Globus pallidus (tissue), 1 donor: Measurements from ENCODE around the gene NEK8.
A peak's percentile ranks its signal among the peaks of the same experiment; 100 is the strongest.
"Not testable (repeated sequence)": the region's sequence is repeated elsewhere in the genome, so short reads cannot be mapped to it uniquely, and the experiment has no call there.

Experiments used
- DNase-seq: peaks from one replicate; pipeline ENCODE4 v3.0.0-alpha.2; 2015; ENCODE audit warnings: low spot score

NEK8 gene

DNA sequence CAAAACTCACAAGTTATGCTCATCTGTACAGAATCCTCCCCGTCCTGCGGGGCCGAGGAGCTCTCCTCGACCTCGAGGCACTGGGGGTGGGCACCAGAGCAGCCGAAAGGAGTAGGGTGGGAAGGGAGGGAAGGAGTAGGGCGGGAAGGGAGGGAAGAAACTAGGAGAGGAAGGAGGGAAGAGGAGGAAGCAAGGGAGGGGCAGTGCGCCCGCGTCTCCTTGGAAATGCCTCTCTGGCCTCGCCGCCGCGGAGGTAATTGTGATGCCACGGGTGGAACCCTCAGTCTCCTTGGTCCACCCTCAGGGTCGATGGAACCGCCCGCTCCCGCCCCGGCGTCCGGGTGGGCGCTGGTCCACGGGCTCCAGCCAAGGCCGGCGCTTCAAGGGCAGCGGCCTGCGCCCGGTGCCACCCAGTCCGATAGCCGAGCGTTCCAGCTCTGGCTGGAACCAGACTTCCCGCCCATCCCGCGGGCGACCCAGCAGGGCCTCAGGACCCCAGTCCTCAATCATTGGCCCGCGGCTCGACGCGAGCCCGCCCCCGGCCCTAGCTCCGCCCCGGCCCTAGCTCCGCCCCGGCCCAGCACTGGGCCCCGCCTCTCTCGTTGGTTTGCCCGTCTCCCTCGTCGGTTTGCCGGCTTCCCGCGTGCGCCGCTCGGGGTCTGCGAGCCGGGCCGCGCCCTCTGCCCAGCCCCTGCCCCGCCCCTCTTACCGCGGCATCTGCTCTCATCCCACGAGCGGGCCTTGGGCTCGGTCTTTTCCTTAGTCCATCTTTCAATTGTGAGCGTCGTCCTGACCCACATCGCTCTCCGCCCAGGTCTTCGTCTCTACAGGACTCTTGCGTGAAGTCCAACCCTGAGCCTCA is 17.5 kb upstream of the NEK8 start:
- DNase-seq: peak; percentile 80

- DNase-seq: no peak
Observed at GRCh38 chr17:28711723-28712031, 16.9 kb upstream of the NEK8 start, which contains the start of gene PROCA1. Gene PROCA1 (minus strand): TSS chr17:28711888. CDS start chr17:28711660, 228 bp downstream.

GRCh38 chr17:28712032-28712704 is 16.4 kb upstream of the NEK8 start:
- DNase-seq: no peak

DNA sequence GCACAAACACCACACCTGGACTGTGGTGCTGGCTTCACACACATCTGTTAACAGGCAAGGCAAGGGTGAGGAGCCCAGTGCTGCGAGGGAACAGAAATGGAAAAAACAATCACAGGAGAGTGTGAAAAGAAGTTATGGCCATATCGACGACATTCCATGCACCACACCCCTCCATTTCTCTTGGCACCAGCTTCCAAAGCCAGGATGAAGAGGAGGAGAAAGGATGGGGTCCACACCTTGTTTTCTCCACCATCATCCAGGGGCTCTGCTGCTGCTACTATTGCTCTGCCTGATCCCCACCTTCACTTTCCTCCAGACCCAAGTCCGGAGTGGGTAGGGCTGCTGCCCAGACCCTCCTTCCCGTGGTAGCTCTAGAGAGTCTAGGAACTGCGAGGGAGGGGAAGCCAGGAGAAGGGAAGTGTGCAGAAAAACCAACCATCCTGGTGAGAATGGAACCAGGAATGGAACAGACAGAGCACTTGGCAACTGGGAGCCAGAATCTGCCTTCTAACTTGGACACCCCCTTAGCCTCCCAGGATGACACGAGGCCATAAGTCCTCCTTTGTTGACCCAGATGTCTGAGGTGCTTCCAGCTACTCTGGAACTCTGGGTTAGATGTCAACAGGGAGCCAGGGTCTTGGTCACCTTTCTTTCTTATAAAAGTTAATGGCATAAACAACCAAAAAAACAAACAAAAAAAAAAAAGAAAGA is 15.7 kb upstream of the NEK8 start:
- DNase-seq: no peak

DNA sequence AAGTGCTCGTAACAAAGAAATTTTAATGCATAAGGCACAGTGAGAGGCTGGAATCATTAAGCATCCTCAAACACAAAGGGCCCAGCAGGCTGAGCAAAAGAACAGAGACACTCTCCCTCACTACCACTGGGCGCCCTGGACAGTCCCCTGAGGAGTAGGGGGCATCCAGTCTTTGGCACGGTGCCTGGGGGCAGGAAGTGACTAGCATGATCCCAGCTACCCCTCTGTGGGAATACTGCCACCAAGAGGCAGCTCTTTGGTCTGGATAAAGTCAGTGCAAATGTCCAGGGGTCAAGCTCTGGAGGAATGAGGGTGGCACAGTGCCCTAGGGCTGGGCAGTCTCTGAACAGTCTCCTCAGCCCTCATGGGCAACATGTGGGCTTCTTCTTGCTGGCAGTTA is 14.3 kb upstream of the NEK8 start:
- no peak for DNase-seq

- DNase-seq: no peak
Observed at GRCh38 chr17:28715217-28715616, 13.4 kb upstream of the NEK8 start.

DNA sequence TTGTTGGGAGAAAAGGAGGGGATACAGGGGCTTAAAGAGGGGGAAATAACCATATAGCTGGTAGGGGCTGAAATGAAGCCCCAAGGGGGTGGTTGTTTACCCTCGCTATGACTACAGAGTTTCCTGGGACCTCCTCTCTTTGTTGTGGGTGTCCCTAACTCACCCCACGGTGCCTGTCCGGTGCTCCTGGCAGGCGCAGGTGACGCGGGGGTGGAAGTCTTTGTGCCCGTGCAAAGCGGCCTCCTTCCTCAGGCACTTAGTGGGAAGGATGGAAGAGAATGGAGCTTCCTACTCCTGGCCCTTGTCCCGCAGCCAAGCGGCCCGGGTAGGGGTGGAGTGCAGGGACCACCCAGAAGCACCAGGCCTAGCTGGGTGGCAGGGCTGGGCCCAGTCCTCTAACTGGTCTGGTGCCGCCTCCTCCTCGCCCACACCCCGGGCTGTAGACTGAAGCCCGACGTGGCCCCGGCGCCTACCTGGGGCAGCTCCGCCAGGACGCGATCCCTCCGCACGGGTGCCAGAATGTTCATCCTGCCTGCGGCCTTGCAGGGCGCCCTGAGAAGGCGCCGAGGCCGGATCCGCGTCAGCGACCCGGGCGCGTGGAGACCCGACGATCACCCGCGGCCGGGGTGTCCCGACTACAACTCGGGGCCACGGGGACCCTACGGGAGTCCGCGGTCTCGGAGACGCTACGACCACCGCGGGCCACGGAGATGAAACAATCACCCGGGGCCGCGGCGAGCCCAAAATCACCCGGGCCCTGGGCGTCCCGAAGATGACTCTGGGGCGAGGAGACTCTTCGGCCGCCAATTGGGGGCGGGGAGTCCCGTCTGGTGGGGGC is 11.6 kb upstream of the NEK8 start:
- no peak for DNase-seq

DNA sequence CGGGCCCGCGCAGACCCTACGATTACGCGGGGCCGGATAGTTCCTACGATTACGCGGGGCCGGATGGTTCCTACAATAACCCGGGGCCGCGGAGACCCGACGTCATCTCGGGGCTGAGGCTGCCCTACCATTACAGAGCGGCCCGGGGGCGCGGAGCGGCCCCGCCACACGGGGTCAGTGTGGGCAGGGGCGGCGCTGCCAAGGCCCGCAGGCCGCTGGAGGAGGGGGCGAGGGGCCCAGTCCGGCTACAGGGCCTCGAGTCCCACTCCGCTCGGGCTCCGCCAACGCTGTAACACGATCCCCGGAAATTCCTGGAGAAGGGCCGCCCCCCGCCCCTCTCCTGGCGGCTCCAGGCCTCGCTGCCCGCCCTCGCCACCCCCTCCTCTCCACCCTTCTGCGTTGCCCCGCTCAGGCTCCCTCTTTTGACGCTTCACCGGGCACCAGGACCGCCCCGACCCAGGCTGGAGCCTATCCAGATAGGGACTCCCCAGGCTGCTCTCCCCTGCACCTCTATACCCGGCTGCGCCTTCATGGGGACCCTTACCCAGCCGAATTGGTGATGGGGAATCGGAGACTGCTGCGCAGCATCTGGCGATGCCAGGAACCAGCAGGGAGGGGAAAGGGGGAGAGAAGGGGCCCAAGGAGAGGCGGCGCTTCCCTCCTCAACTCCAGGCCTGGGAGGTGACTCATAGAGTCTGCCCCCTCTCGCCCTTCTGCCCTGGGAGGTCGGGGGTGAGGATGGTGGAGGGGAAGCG is 10.8 kb upstream of the NEK8 start, which contains the start of gene RAB34:
Gene RAB34 (minus strand): TSS at position 291 of the 755 bp plus-strand sequence. CDS start 602 bp downstream, outside the sequence.
- no peak for DNase-seq

GRCh38 chr17:28718333-28719020 is 10.1 kb upstream of the NEK8 start:
- no peak for DNase-seq

DNA sequence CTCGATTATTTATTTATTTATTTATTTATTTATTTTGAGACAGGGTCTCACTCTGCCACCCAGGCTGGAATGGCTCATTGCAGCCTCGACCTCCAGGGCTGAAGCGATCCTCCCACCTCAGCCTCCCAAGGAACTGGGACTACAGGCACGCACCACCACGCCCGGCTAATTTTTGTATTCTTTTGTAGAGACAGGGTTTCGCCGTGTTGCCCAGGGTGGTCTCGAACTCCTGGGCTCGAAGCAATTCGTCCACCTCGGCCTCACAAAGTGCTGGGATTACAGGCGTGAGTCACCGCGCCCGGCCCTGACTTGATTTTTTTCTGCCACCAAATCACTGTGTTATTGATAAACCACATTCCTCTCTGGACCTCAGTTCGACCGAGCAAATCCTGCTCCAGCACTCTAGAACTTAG is 9.6 kb upstream of the NEK8 start:
- DNase-seq: no peak

GRCh38 chr17:28720247-28720996 is 8.2 kb upstream of the NEK8 start:
- DNase-seq: no peak

DNA sequence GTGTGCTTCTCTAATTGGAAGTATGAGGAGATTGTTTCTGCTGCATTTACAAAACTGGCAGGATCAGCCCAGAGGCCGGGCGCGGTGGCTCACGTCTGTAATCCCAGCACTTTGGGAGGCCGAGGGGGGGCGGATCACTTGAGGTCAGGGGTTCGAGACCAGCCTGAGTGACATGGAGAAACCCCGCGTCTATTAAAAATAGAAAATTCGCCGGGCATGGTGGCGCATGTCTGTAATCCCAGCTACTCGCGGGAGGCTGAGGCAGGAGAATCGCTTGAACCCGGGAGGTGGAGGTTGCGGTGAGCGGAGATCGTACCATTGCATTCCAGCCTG is 7.6 kb upstream of the NEK8 start:
- DNase-seq: not testable (repeated sequence)

DNA sequence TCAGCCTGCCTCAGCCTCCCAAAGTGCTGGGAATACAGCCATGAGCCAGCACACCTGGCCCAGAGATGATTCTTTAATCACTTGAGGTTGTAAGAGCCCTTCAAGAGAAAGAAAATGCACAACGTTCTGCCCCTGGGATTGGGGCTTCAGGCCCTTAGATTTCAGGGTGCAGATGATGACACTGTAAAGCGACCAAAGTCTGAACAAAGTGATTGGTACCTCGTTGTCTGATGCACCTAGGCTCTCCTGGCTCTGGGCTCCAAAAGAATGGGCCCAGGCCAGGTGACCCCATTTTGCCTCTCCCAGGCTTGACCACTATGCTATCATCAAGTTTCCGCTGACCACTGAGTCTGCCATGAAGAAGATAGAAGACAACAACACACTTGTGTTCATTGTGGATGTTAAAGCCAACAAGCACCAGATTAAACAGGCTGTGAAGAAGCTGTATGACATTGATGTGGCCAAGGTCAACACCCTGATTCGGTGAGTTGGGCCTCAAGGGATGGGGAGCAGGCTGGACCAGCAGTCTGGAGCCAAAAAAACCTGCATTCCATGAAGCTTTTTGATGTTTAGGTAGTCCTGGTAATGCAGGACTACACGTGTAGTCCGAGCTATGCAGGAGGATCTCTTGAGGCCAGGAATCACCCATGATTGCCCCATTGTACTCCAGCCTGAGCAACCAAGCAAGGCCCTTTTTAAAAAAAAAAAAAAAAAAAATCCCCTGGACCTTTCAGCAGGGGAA is 6.0 kb upstream of the NEK8 start:
- no peak for DNase-seq

GRCh38 chr17:28723159-28723835 is 5.3 kb upstream of the NEK8 start:
- no peak for DNase-seq

GRCh38 chr17:28723836-28724499 is 4.6 kb upstream of the NEK8 start:
- DNase-seq: not testable (repeated sequence)

GRCh38 chr17:28724500-28725165 is 4.0 kb upstream of the NEK8 start:
- DNase-seq: no peak

DNA sequence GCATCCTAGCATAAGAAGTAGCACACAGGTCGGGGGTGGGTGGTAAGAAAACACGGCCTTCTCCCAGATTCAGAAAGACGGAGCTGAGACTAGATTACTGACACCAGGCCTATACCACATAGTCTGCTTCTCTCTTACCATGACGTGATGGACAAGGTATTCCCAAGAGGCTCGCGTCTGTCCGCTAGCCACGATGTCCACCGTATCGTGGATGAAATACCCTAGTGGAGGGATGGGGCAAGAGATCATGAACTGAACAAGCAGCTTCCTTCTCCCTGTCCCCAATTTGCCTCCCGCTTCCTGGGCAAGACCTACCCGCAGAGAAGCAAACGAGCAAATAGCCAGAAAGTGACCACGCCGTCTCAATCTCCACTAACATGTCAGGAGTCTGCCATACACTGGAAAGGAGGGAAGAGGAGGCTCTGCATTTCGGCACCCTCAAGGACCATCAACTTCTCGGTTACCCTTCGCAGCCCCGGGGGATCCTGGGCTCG is 3.4 kb upstream of the NEK8 start:
- no peak for DNase-seq
